Stomach (tissue), 4 donors: ENCODE data around the gene GAK.

ENCODE experiments used
- EP300 ChIP-seq: sonication (generic); formaldehyde crosslinking; IDR thresholded peaks from one replicate; pipeline ENCODE4 v1.6.1; 2017; ENCODE audit warnings: antibody characterized with exemption
- POLR2A ChIP-seq, 4 donors: fragments of 450-650 bp; IDR thresholded peaks; one replicate each; pipeline ENCODE4 v1.6.1; 2016; ENCODE audit warnings: antibody characterized with exemption in 4 of 4, control low read depth in 2 of 4, mild to moderate bottlenecking in 1 of 4, moderate library complexity in 1 of 4
- POLR2AphosphoS5 ChIP-seq, 3 donors: sonication (generic); formaldehyde crosslinking; IDR thresholded peaks; one replicate each; pipeline ENCODE4 v1.6.1; 2016; ENCODE audit warnings: antibody characterized with exemption in 3 of 3
- TF ChIP-seq, protein P1 (sequence below), 7 experiments: fragments of 450-650 bp in 4 of 7; fragments of 200-600 bp in 3 of 7; sonication (generic) in 3 of 7; IDR thresholded peaks; one replicate each; pipeline ENCODE4 v1.5.1; 2016 to 2019; ENCODE audit warnings: antibody characterized with exemption in 7 of 7, control low read depth in 2 of 7, mild to moderate bottlenecking in 1 of 7

DNA sequence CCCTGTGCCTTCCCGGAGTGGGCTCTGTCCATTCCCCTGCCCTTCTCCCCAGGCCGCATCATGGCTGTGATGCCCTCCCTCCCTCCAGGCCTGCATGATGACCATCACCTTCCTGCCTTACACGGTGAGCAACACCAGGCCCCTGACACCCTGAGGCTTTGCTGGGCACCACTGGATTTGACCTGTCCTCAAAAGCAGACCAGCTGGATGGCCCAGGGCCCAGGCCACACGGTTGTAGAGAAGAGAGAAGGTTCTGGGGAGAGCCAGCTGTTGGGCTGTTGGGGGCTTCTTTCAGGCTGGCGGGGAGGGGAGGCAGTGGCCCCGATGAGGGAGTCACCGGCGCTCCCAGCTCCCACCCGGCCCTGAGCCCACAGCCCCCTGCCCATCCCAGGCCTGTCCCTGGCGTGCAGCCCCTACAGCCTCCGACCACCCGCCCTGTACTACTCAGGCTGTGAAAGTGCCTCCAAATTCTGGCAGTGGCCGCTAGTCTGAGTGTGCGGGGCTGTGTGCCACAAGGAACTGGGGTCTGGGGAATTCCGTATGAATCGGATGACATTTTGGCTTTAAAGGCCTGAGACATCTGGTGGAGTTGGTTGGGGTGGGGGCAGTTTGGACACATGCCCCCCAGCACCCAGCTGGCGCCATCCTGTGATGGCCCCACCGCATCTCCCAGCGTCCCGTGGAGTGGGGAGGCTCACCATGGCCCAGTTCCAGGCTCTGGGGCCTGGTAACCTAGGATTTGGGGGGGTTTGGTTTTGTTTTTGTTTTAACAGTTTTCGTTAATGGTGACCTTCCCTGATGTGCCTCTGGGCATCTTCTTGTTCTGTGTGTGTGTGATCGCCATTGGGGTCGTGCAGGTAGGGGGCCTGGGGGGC, 19.7 kb upstream of the GAK start:
- TF ChIP-seq EP300 (no peak), POLR2A (IDR thresholded peaks at IDR 0.05) (no peak), POLR2AphosphoS5 (IDR thresholded peaks at IDR 0.05) (no peak)
- TF ChIP-seq, protein P1, sequence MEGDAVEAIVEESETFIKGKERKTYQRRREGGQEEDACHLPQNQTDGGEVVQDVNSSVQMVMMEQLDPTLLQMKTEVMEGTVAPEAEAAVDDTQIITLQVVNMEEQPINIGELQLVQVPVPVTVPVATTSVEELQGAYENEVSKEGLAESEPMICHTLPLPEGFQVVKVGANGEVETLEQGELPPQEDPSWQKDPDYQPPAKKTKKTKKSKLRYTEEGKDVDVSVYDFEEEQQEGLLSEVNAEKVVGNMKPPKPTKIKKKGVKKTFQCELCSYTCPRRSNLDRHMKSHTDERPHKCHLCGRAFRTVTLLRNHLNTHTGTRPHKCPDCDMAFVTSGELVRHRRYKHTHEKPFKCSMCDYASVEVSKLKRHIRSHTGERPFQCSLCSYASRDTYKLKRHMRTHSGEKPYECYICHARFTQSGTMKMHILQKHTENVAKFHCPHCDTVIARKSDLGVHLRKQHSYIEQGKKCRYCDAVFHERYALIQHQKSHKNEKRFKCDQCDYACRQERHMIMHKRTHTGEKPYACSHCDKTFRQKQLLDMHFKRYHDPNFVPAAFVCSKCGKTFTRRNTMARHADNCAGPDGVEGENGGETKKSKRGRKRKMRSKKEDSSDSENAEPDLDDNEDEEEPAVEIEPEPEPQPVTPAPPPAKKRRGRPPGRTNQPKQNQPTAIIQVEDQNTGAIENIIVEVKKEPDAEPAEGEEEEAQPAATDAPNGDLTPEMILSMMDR (IDR thresholded peaks at IDR 0.05) = no peak
